SHP77 treated with DMSO at 0.1 percent for 48 hours (cell line): ENCODE data around the gene MEX3D.
A peak's percentile ranks its signal among the peaks of the same experiment; 100 is the strongest.

ENCODE experiments used
- DNase-seq: peaks from one replicate; lab custom pipeline; 2025; lab: John Stamatoyannopoulos, UW

The MEX3D gene

DNA sequence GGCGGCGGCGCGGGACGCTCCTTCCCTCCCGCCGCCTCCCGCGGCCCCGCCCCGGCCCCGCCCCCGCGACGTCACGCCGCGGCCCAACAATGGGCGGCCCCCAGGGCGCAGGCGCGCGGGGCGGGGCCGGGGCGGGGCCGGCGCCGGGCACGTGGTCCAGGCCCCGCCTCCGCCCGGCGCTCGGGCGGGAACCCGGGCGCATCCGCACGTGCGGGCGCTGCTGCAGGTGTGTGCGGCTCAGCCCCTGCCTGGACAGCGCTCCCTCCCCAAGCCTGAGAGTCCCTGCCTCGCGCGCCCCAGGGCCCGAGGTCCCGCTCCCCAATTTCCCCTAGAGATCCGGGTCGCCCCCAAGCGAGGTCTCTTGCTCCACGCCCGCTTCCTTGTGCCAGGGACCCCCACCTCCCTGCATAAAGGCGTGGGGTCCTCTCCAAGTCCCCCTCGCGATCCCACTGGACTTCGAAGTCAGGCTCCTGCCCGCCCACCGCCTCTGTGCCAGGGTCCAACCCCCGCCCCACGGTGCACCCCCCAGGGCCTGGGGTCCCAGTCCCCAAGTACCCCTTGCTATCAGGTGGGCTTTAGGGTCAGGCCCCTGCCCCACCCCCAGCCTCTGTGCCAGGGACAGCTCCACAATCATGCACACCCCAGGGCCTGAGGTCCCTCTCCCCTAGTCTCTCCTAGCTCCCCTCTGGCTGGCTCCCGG lies at the start of gene MEX3D:
MEX3D (minus strand) TSS at position 6 of the 700 bp plus-strand sequence. CDS start 267 bp downstream, outside the sequence.
- DNase-seq = peak; percentile 2

DNA sequence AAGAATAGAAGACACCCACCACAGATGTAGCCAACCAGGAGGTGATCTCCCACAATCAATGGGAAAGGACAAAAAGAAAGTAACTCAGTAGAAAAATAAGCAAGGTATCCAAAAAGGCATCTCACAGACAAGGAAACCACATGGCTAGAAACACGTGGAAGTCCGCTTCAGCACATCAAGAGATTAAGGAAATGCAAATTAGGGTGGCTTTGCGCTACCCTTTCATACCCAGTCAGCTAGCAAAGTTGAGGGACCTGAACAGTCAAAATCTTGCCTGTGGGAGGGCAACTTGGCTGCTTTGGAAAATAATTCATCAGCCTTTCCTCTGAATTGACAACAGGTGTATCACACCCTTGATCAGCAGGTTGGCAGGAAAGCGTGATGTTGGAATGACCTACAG lies 48.8 kb upstream of the MEX3D start:
- no peak for DNase-seq

DNA sequence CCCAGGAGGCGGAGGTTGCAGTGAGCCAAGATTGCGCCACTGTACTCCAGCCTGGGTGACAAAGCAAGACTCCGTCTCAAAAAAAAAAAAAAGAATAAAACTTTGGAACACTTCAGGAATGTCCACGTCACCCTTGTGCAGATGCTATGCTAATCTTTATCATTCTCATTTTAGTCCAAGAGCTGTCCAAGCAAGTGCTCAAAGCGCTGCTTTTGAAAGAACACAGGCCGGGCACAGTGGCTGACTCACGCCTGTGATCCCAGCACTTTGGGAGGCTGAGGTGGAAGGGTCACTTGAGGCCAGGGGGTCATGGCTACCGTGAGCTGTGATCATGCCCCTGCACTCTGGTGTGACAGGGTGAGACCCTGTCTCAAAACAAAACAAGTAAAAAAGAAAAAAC lies 48.3 kb upstream of the MEX3D start:
- DNase-seq = no peak

DNA sequence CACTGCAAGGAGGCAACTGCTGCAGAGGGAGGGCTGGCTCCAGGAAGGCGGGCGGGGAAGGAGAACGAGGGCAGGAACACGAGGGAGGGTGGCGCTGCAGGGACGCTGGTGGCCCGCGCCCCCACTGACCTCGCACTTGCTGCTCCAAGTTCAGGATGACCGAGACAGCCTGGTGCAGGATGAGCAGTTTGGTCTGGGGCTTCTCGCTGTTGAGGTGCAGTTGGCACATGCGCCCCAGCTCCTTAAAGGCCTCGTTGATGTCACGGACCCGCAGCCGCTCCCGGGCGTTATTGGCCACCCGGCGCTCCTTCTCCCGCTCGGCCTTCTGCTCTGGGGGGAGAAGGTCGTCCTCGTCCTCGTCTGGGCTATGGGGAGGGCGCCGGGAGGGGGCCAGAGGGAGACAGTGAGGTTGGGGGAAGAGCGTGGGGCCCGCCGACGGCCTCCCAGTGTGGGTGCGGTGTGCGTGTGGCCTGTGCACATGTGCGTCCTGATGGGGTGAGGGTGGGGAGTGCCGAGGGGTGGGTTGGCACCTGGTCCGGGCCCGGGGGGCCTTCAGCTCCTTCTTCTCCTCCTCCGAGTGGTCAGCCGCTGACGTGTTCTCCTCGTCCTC lies 47.1 kb upstream of the MEX3D start:
- DNase-seq = no peak

DNA sequence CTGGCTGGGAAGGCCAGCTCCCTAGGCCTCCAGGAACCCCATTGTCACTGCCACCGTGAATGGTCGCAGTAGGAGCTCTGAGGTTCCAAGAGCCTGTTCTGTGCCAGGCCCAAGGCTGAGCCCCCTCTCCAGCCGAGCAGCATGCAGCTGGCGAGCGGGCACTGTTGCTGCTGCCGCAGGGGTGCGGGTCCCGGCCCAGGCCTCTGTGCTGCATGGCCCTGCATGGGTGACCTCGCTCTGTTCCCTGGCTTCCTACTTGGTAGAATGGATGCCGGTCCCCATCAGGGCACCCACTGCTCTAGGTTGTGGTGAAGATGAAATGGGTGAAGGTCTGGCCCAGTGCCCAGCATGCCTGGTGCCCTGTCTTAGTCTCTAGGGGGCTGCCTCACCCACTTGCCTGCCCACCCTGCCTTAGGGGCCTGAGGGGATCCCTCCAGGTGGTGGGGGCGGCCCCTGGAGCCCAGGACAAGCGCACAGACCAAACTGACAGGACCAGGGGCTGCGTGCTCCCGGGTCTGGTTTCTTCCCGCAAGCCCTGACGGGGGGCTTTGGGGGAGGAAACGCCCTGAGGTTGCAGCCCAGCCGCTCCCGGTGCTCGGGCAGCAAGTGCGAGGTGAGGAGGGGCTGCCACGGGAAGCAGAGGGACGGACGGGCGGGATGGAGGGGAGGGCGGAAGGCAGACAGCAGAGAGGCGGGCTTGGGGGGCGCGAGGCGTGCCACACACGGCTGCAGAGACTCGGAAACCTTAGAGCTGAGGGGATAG lies 45.9 kb upstream of the MEX3D start:
- DNase-seq = no peak

DNA sequence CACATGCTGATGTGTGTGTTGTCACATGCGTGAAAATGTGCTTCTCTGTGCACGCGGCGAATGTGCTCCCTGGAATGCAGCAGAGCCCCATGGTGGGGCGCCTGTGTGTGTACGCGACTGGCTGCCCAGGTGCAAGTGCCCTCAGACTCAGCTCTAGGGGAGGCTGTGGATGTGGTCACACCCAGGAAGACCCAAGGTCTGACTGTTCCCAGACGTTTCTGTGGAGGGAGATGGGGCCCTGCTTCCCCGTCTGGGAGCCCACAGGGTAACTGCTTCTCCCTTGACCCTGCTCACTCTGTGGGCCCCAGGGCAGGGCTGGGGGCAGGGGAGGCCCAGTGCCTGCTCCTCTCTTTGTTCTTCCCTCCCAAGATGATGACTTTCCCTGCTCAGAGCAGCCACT lies 45.0 kb upstream of the MEX3D start:
- no peak for DNase-seq

DNA sequence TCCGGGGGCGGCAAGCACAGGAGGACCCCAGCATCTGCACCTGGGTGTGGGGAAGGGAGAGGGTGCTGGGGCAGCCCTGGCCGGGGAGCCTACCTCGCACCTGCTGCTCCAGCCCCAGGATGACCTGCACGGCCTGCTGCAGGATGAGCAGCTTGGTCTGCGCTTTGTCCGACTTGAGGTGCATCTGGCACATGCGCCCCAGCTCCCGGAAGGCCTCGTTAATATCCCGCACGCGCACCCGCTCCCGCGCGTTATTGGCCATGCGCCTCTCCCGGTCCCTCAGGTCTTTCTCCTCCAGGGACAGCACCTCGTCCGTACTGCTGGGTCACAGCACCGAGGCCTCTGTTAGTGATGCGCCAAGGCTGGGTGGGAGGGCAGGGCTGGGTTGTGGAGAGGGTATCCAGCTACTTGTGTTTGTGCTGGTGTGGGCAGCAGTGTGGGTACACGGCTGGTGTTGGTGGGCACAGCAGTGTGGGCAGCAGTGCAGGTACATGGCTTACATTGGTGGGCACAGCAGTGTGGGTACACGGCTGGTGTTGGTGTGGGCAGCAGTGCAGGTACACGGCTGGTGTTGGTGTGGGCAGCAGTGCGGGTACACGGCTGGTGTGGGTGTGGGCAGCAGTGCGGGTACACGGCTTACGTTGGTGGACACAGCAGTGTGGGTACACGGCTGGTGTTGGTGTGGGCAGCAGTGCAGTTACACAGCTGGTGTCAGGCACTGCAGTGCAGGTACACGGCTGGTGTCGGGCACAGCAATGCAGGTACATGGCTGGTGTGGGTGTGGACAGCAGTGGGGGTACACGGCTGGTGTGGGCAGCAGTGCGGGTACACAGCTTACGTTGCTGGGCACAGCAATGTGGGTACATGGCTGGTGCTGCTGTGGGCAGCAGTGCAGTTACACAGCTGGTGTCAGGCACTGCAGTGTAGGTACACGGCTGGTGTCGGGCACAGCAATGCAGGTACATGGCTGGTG lies 44.3 kb upstream of the MEX3D start:
- DNase-seq = no peak

DNA sequence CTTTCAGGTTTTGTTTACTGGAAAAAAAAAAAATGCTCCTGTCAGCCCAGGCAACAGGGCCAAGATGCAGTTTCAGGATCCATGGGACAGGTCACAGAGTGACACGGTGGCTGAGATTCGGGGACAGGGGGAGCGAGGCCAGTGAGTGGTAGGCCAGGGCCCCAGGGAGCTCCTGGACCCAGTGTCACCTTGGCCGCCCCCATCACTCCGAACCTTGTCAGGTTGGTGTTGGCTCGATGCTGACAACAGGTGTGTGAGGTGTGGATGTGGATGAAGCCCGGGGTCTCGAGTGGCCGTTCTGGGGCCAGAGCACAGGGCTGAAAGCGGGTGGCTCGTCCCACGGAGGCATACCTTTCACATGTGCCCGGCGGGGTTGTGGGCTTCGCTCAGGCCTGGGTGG lies 43.2 kb upstream of the MEX3D start:
- DNase-seq = no peak

DNA sequence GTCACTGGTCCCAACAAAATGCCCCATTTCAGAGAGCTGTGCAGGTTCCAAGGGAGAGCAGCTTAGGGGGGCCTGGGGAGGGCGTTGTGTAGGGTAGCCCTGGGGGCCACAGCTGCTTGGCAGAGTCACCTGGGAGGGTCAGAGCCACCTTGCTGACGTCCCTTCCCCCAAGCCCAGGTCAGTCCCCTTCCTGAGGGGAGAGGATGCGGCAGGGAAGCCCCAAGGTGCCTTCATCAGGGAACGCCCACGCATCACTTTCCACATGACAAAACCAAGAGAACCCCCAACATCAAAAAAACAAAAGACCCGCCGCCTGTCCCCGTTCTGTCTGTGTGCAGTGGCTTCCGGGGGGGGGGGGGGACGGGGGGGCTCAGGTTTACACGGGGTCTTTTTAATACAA lies 42.5 kb upstream of the MEX3D start:
- no peak for DNase-seq

DNA sequence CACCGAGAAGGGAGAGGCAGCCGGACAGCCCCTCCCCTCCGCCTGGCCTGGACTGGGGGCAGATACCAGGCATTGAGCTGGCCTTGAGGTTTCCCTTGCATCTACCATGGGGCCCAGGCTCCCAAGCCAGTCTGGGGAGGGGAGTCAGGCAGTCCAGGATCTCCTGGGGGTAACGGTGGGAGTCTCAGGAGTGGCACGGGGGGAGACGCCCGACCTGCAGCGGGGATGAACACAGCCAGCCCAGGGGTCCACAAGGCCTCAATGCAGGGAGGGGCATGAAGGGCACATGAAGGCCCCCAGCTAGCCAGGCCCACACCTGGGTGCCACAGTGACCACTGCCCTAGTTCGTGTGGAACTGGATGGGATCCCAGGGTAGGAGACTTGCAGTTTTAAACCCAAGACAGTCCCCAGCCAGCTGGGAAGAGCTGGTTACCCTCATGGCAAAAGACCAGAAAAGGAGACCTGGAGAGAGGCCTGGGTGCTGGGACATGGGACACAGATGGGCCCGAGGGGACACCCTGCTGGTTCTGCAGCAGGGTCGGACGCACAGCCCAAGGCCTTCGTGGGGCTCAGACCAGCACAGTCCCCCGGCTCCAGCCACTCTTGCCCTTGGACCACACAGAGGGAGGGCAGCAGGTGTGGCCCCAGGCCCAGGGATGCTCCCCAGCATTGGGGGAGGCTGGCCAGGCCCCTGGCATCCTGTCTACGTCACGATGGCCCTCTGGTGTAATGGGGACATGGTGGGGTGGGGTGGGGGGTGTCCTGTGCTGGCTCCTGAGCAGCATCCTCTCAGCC lies 41.8 kb upstream of the MEX3D start:
- no peak for DNase-seq

DNA sequence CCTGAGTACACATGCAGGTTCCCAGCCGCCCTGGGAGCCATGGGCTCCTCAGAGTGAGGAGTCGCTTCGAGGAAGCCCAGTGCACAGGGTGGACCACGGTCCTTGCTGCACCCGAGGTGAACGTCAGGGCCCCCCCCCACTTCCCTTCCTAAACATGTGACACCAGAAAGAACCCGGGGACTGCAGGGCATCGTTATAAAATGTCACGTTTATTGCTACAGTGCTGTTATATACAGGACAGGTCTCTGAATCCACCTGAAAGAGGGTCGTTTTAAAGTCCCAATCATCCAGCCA lies 40.9 kb upstream of the MEX3D start:
- no peak for DNase-seq

DNA sequence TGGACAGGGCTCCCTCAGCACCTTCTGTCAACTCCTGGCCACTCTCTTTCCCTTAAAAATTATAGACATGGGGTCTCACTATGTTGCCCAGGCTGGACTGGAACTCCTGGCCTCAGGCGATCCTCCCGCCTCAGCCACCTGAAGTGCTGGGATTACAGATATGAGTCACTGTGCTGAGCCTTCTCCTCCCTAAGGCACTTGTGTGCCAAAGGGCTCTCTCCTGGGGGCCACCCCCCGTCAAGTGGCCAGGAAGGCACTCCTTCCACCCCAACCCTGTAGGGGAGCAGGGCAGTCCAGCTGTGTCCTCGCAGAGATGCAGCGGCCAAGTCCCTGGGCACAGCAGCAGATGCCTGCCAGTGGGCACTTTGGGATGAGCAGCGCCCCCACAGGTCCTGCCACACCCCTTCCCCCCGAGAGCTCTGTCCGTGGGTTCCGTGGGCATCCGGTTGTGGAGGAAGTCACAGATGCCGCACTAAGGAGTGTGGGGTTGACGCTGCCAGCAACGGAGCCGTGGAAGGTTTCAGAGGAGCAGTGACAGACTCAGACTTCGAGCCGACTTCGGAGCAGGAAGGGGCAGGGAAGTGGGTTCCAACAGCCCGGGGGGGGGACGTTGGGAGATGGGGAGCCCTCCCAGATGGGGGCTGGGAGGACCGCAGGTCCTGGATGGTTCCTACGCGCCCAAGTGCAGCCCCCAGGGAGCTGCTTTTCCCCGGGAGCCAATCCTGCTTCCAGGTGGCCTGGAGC lies 40.4 kb upstream of the MEX3D start:
- DNase-seq = no peak

DNA sequence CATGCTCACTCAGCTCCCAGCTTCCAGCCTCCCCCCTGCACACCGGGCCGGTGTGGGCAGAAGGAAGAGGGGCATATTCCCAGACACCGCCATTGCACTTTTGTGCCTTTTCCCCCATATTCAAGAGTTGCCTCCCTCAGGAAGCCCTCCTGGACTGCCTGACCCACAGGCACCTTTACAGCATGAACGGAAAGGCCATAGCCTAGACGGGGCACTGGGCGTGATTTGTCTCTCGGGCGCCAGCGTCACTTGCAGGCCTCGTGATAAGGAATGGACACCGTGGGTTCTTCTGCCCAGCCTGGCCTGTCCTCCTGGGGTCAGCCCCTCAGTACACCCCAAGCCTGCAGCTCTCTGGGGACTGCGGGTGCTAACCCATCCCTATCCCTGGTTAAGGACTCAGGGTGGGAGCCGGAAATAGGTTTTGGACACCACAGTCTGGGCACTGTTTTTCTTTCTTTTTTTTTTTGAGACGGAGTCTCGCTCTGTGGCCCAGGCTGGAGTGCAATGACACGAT lies 38.1 kb upstream of the MEX3D start:
- no peak for DNase-seq

DNA sequence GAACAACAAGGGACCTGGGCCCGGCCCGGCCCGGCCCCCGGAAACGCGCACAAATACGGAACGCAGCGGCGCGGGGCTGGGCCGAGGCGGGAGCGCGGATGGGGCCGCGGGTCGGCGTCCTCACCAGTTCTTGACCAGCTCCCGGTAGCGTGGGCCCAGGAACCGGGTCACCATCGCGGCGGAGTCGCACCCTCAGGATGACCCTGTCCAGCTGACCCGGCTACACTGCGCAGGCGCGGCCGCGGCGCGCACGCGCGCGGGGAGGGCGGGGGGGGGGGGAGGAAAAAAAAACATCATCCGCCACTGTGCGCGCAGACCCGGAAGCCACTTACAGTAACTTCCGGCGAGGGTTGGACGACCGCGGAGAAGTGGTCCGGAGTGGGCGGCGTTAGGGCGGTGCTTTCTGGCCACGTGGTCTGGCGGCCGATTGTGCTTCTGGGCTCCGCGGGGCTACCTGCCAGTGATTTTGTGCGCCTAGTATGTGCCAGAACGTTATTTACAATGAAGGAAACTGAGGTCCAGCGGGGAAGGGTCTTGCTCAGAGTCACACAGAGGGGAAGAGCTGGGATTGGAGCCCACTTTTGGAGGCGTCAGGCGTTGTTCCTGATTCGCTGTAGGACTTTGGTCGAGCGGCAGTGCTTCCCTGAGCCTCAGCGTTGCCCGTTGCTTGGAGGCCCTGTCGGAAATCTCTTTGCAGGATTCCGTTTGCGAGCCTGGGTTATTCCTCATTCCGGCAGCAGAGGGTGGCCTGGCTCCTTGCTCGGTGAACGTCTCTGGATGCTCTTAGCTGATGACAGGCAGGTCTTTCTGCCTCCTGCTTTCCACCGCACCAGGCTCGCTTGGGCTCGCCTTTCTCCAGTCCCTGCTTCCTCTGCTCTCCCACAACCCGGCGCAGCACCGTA lies 37.4 kb upstream of the MEX3D start, which contains the start of gene UQCR11:
UQCR11 (minus strand) TSS at position 227 of the 902 bp plus-strand sequence; CDS start at position 174, 53 bp downstream.
- peak; percentile 88 for DNase-seq

DNA sequence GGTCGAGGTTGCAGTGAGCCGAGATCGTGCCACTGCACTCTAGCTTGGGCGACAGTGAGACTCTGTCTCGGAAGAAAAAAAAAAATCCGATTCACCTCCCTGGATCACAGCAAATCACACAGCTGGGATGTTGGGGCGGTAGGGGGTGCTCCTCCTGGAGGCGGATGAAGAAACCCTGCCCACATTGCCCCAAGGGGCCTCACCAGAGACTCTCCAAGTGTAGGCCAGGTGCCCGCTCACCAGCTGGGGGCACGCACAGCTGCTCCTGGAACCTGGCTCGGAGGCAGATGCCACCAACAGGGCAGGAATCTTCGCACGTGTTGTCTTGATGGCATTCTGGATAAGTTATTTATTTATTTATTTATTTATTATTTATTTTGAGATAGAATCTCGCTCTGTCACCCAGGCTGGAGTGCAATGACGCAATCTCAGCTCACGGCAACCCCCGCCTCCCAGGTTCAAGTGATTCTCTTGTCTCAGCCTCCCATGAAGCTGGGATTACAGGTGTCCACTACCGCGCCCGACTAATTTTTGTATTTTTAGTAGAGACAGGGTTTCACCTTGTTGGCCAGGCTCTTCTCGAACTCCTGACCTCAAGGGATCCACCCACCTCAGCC lies 34.1 kb upstream of the MEX3D start:
- no peak for DNase-seq

DNA sequence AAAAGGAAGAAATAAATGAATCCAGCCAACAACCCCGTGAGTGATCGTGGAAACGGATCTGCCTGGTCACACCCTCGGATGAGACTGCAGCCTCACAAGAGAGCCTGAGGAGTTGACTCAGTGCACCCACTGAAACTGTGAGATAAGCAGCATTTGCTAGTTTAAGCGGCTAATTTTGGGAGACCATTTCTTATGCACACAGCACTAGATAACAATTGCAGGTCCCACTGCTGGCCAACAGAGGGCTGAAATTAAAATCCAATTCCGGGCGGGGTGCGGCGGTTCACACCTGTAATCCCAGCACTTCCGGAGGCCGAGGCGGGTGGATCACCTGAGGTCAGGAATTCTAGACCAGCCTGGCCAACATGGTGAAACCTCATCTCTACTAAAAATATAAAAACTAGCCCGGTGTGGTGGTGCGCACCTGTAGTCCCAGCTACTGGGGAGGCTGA lies 33.5 kb upstream of the MEX3D start:
- DNase-seq = no peak

DNA sequence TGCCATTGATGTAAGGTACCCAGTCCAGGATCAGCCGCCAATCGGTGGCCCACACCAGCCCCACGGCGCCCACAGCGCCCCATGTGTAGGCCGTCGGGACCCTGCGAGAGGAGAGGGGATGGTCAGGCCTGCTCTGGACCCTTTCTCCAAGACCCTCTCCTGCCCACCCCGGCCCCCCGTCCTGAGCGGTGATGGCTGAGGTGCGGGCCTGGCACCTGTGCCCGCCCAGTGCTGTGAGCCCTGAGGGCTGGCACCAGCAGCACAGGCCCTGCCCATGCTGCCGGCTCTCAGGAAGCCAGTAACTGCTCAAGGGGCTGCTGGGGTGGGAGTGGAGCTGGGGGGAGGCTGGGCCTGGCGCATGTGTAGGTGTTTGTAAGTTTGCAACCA lies 31.3 kb upstream of the MEX3D start:
- no peak for DNase-seq

DNA sequence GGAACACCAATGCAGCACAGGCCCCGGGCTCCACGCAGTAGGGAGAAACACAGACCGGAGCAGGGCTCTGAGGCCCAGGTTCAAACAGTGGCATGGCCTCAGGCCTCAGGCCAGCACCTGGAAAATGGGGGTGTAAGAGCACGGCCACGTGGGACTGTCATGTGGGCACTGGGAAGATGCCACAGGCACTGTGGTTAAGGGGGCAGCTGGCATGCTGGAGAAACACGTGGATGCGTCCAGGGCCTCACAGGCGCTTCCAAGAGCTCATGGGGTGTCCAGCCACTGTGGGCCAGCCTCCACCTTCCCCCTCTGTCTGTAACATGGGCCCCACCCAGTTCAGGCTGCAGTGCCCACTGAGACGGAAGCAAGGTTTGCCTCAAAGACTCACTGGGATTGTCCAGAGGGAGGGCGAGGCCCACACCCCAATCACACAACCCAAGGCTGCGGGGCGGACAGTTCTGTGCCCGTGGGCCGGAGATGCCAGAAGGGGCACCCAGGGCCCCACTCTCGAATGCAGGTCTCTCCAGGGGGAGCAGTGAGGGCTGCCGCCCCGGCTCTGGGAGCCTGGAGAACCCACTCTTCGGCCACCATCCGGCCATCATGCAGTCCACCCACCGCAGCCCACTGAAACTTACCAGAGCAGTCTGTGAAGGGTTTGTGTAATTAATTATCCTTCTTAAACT lies 30.8 kb upstream of the MEX3D start:
- no peak for DNase-seq
